Thoracic aorta (tissue), 2 donors: ENCODE data around the gene PKDCC. TPM values are rescaled to one million over a fixed set of nuclear protein-coding genes. Genes with fewer than 3 reads are reported as not detected.
"Not testable (repeated sequence)": the region's sequence is repeated elsewhere in the genome, so short reads cannot be mapped to it uniquely, and the experiment has no call there.

Experiments
- ATAC-seq: fragments of 150-250 bp; one replicate; pipeline ENCODE4 v1.8.0; 2017; ENCODE audit warnings: low read depth; ENCODE audit not compliant: insufficient number of reproducible peaks, low FRiP score
- DNase-seq: peaks from one replicate; pipeline ENCODE4 v3.0.0-alpha.2; 2020; ENCODE audit warnings: low spot score
- H3K27ac ChIP-seq, 2 donors: fragments of 200-600 bp; sonication (generic); 1 replicate in 1 of 2; 2 replicates in 1 of 2; pipeline ENCODE4 v1.5.1; 2016; ENCODE audit warnings: mild to moderate bottlenecking in 2 of 2, moderate library complexity in 2 of 2
- H3K27me3 ChIP-seq: fragments of 200-600 bp; sonication (generic); replicated peaks from 2 replicates; pipeline ENCODE4 v1.6.0; 2016; ENCODE audit warnings: mild to moderate bottlenecking; ENCODE audit not compliant: insufficient read depth
- H3K36me3 ChIP-seq: fragments of 200-600 bp; sonication (generic); one replicate; pipeline ENCODE4 v1.5.1; 2016
- H3K4me1 ChIP-seq, 2 donors: fragments of 200-600 bp; sonication (generic); 1 replicate in 1 of 2; 2 replicates in 1 of 2; pipeline versions ENCODE4 v1.5.1 to v1.6.0; 2016; ENCODE audit warnings: low read depth in 2 of 2, mild to moderate bottlenecking in 1 of 2; ENCODE audit not compliant: control insufficient read depth in 1 of 2
- H3K4me3 ChIP-seq: fragments of 200-600 bp; sonication (generic); 2 replicates; pipeline ENCODE4 v1.5.1; 2016; ENCODE audit warnings: mild to moderate bottlenecking
- H3K9me3 ChIP-seq: fragments of 200-600 bp; sonication (generic); 2 replicates; pipeline ENCODE4 v1.5.1; 2016
- total RNA-seq, 2 donors: library from RNA; depleted of rRNA; stranded (reverse); fragments of >200 nt; gene quantifications; one replicate each; pipeline versions ENCODE4 v1.1.0 to v1.2.3, GENCODE V29; 2016
- TF ChIP-seq, protein P1 (sequence below): fragments of 200-600 bp; sonication (generic); IDR thresholded peaks from one replicate; pipeline ENCODE4 v1.5.1; 2019; ENCODE audit warnings: antibody characterized with exemption

The PKDCC gene
- total RNA-seq, 2 donors from 2014 or later, result 75.8 to 225 TPM

DNA sequence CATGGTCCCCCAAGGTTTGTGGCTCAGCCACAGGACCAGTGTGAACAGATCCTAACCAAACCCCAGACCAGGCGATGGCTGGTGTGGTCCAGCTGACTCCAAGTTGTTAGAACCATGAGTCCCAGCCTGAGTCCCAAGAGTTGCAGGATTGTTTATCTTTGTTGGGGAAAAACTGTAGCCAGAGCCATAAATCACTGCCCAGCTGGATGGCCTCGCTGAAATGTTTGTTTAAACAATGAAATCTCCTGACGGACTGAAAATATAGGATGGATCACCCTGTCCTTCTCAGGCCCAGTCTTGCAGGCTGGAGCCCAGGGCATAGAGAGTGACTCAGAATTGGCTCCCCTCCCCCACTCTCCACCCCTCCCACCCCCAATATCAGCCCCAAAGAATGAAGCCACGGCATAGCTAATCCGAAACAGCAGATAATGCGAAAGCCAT lies 36.4 kb downstream of the PKDCC start:
- H3K9me3 ChIP-seq, result no peaks in the 10 kb centered on the region
- no peaks in the 10 kb centered on the region for H3K27me3 ChIP-seq
- H3K27ac ChIP-seq, result peak overlapping the region in 1 of 2 donors; percentile 52
- ATAC-seq (peak; percentile 46), DNase-seq (no peak)
- H3K4me3 ChIP-seq, result no peak overlapping the region
- H3K36me3 ChIP-seq, result no peaks in the 10 kb centered on the region
- TF ChIP-seq, protein P1, sequence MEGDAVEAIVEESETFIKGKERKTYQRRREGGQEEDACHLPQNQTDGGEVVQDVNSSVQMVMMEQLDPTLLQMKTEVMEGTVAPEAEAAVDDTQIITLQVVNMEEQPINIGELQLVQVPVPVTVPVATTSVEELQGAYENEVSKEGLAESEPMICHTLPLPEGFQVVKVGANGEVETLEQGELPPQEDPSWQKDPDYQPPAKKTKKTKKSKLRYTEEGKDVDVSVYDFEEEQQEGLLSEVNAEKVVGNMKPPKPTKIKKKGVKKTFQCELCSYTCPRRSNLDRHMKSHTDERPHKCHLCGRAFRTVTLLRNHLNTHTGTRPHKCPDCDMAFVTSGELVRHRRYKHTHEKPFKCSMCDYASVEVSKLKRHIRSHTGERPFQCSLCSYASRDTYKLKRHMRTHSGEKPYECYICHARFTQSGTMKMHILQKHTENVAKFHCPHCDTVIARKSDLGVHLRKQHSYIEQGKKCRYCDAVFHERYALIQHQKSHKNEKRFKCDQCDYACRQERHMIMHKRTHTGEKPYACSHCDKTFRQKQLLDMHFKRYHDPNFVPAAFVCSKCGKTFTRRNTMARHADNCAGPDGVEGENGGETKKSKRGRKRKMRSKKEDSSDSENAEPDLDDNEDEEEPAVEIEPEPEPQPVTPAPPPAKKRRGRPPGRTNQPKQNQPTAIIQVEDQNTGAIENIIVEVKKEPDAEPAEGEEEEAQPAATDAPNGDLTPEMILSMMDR, result no peak
- H3K4me1 ChIP-seq, result peaks cover 11 to 19% of the 10 kb centered on the region in 2 donors

DNA sequence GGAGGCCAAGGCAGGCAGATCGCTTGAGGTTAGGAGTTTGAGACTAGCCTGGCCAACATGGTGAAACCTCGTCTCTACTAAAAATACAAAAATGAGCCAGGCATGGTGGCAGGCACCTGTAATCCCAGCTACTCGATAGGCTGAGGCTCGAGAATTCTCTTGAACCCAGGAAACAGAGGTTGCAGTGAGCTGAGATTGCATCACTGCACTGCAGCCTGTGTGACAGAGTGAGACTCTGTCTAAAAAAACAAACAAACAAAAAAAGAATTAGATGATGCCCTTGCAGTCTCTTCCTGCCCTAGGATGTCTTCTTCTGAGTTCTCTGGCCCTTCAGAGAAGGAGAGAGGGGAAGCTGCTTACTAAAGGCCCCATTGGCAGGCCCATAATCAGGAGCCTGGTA lies 37.2 kb downstream of the PKDCC start:
- not testable (repeated sequence) for H3K9me3 ChIP-seq, H3K27me3 ChIP-seq, DNase-seq, ATAC-seq, H3K36me3 ChIP-seq, H3K4me3 ChIP-seq
- H3K27ac ChIP-seq, result peak overlapping the region in 1 of 2 donors; percentile 50
- peaks cover 11 to 19% of the 10 kb centered on the region in 2 donors for H3K4me1 ChIP-seq

DNA sequence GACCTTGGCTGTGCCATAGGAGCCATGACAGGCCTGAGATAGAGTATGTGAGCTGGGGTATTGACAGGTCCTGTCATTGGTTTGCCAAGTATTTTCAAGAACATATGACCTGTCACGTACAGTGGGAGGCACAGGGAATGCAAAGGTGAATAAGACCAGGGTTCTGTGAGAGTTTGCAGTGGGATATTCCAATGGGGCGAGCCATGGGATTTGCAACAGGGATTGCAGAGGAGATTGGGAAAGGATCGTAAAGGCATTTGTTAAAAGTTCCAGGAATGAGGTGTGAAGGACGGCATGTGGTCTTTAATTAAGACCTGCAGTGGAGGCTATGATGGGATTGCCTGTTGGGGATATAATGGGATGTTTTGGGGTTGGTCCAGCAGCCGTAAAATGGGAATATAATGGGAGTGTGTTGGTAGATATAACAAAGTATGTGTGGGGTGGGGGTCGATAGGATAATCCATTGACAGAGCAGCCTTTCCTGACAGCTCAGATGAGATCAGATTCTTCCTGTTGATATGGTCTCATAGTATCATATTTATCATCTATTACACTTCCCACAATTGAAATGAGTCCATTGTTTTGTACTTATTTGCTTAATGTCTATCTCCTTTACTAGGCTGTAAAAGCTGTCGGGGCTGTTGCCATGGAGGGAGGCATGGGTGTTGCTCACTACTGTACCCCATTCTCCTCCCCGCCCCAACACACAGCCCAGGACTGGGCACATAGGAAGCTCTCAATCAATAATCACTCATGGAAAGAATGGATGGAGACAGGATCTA lies 38.1 kb downstream of the PKDCC start:
- no peak overlapping the region for H3K27ac ChIP-seq
- no peaks in the 10 kb centered on the region for H3K9me3 ChIP-seq
- TF ChIP-seq, protein P1, result no peak
- no peak overlapping the region for H3K4me3 ChIP-seq
- H3K4me1 ChIP-seq, result peaks cover 11 to 19% of the 10 kb centered on the region in 2 donors
- ATAC-seq, result no peak
- no peaks in the 10 kb centered on the region for H3K27me3 ChIP-seq
- no peaks in the 10 kb centered on the region for H3K36me3 ChIP-seq
- no peak for DNase-seq

DNA sequence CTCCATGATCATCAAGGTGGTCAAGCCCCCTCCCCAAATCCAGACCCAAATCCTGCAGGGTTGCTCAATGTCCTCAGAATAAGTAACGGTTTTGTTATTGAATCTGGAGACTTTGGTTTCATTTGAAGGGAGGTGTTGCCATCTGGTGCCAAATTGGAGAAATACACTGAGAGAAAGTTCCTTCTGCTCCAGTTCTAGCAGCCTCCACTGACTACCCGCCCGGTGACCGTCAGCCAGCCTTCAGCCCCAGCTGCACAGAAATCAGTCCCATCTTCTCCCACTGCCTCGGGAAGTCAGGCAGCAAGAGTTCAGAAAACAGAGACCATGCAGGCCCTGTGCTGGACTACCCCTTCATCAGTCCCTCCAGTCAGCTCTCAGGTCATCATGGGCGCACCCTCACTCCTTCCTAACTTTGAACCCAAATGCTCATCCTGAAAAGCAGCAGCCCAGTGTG lies 38.7 kb downstream of the PKDCC start:
- no peaks in the 10 kb centered on the region for H3K36me3 ChIP-seq
- TF ChIP-seq, protein P1, result peak; percentile 72
- no peaks in the 10 kb centered on the region for H3K9me3 ChIP-seq
- peak; percentile 39 for ATAC-seq
- H3K4me3 ChIP-seq, result no peak overlapping the region
- no peak overlapping the region for H3K27ac ChIP-seq
- no peaks in the 10 kb centered on the region for H3K27me3 ChIP-seq
- peaks cover 11 to 19% of the 10 kb centered on the region in 2 donors for H3K4me1 ChIP-seq
- DNase-seq, result no peak

DNA sequence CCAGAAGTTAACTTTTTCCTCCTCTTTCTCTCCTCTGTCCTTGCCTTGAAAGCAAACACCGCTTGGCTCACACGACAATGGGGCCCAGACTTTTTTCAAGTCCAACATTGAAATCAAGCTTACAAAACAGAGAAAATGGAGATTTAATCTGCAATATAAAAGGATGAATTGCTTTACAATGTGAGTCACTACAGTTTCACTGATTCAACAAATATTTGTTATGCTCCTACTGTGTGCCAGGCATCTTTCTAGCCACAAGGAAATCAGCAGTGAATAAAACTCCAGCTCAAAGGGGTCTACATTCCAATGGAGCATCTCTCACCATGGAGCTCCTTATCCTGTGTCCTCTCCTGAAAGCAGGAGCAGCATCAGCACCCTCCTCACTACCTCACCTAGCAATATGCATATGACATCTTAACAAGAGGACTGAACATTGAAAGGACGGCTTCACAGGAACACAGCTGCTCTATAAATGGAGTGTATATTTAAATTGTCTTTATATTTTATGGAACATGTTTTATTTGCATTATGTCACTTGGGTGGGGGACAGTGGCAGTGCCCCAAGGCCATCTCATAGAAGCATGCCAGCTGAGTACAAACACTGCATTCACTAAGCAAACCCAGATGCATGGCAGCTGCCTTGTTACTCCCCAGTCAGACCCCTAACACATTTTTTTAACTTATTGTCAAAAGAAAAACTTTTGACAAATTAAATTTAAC lies 39.5 kb downstream of the PKDCC start:
- Histone ChIP-seq H3K4me3 (no peak overlapping the region), H3K36me3 (no peaks in the 10 kb centered on the region)

More for the DNA sequence above, 39.5 kb downstream of the PKDCC start:
- Histone ChIP-seq H3K4me1 (peaks cover 11 to 19% of the 10 kb centered on the region in 2 donors), H3K9me3 (no peaks in the 10 kb centered on the region), H3K27ac (no peak overlapping the region), H3K27me3 (no peaks in the 10 kb centered on the region)
- ATAC-seq (no peak), DNase-seq (no peak)
- TF ChIP-seq, protein P1, result no peak
